ENCODE results near the gene KSR2. TPM values are rescaled to one million over a fixed set of nuclear protein-coding genes. Genes with fewer than 3 reads are reported as not detected.

KSR2 gene
- total RNA-seq: 0.25 TPM

DNA sequence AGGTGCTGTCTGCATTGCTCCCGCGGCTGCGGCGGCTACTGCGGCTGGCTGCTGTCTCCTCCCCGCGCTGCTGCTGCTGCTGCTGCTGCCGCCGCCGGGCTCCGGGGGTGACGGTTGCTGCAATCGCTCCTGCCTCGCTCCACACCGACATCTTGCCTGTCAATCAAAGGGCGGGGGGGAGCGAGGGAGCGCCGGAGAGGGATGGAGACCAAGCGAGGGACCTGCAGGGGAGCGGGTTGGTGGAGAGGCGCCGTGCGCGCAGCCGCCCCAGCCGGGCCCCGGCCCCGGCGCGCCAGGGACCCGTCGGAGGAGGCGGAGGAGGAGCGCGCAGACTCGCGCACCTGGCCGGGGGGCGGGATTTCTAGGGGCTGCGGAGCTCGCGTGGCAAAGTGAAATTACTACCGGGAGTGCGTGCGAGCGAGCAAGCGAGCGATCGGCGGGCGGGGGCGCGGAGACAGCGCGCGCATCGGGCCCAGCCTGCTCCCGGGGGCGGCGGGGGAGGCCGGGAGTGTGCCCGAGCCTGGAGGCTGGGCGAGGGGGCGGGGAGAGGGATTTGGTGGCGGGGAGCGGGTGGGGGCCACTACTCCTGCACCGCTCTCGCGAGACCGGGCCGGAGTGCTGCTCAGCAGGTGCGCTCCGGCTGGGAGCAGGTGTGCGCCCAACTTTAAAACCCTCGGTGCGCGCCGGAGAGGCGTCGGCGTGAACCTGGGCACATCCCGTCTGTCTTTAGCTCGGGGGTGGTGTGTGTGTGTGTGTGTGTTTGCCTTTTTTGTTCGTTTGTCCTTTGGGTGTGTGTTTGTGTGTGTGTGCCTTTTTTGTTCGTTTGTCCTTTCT, at the start of gene KSR2:
TSS of gene KSR2 (minus strand) at position 165 of the 834 bp plus-strand sequence. CDS start 735 bp downstream, outside the sequence.
- peaks cover 4% of the 10 kb centered on the region for H3K9me3 ChIP-seq
- intact Hi-C loops (cut with DNase I): no loop called here
- DNase-seq (ENCODE audit: extremely low spot score in 2 of 2): no peak
- no peak within 1 kb of the TSS for H3K27ac ChIP-seq
- H3K27me3 ChIP-seq: no peaks in the 10 kb centered on the region
- H3K36me3 ChIP-seq: no peaks in the 10 kb centered on the region
- H3K4me3 ChIP-seq: peak within 1 kb of the TSS; percentile 27 to 31
- TF ChIP-seq, protein P1, sequence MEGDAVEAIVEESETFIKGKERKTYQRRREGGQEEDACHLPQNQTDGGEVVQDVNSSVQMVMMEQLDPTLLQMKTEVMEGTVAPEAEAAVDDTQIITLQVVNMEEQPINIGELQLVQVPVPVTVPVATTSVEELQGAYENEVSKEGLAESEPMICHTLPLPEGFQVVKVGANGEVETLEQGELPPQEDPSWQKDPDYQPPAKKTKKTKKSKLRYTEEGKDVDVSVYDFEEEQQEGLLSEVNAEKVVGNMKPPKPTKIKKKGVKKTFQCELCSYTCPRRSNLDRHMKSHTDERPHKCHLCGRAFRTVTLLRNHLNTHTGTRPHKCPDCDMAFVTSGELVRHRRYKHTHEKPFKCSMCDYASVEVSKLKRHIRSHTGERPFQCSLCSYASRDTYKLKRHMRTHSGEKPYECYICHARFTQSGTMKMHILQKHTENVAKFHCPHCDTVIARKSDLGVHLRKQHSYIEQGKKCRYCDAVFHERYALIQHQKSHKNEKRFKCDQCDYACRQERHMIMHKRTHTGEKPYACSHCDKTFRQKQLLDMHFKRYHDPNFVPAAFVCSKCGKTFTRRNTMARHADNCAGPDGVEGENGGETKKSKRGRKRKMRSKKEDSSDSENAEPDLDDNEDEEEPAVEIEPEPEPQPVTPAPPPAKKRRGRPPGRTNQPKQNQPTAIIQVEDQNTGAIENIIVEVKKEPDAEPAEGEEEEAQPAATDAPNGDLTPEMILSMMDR (IDR thresholded peaks at IDR 0.05): no peak
- TF ChIP-seq POLR2A (IDR thresholded peaks at IDR 0.05) (no peak), POLR2AphosphoS5 (IDR thresholded peaks at IDR 0.05; ENCODE audit: insufficient read depth in 1 of 2, low read depth in 1 of 2) (no peak)
- no peaks in the 10 kb centered on the region for H3K4me1 ChIP-seq

GRCh38 chr12:118017926-118018325, 49.1 kb upstream of the KSR2 start:
- Histone ChIP-seq H3K4me1 (peaks cover 15% of the 10 kb centered on the region), H3K36me3 (peaks cover 0 to 10% of the 10 kb centered on the region in 2 donors), H3K9me3 (no peaks in the 10 kb centered on the region), H3K27me3 (no peaks in the 10 kb centered on the region), H3K27ac (no peak overlapping the region), H3K4me3 (no peak overlapping the region)
- intact Hi-C loops (cut with DNase I): loop anchor here (5.0 kb wide), 1 partner anchor 44 kb away; the partner anchor contains the start of gene WSB2
- no peak for TF ChIP-seq POLR2A (IDR thresholded peaks at IDR 0.05)
- TF ChIP-seq, protein P1 (IDR thresholded peaks at IDR 0.05): no peak
- TF ChIP-seq POLR2AphosphoS5 (IDR thresholded peaks at IDR 0.05; ENCODE audit: insufficient read depth in 1 of 2, low read depth in 1 of 2): no peak
- no peak for DNase-seq (ENCODE audit: extremely low spot score in 2 of 2)

DNA sequence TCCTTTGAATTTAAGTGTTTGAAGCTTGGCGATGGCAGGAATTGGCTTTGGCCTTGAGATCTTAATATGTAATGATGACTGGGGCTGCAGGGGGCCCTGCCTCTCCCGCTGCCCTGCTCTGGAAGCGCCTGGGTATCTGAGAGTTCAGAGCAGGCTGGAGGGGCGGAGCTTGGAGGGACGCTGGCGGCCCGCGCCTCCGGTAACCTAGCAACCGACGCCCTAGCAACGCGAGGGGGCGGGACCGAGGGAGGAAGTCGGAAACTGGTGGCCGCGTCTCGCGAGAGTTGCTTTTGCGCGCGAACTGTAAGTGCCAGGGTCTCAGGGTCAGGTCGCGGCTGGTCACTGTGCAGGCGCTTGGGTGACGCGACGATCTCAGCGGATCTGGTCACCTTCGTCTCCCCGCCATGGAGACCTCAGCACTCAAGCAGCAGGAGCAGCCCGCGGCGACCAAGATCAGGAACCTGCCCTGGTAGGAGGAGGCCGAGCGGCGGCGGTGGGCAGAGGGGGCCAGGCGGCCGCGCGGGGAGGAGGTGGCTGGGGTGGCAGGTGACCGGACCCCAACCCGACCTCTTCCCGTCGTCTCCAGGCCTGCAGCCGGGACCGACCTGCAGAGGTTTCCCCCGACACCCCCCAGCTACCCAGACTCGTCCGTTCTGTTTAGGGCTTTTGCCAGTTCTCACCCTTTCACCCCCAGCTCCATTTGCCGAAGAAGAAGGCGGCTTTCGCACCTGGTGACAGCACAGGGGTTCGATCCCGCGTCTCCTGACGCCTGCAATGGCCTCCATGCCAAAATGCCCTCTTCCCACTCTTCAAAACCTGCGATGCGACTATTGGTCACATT, 47.9 kb upstream of the KSR2 start, which contains the start of gene RFC5:
TSS of gene RFC5 (plus strand) at position 280 of the 841 bp plus-strand sequence. CDS start at position 405, 125 bp downstream.
- Histone ChIP-seq H3K4me3 (peak within 1 kb of the TSS; percentile 84 to 97), H3K9me3 (no peaks in the 10 kb centered on the region), H3K4me1 (peaks cover 15% of the 10 kb centered on the region), H3K27me3 (no peaks in the 10 kb centered on the region), H3K36me3 (peaks cover 0 to 10% of the 10 kb centered on the region in 2 donors), H3K27ac (peak within 1 kb of the TSS; percentile 54)
- DNase-seq (ENCODE audit: extremely low spot score in 2 of 2): peak; percentile 94 to 97
- intact Hi-C loops (cut with DNase I): loop anchor here (5.0 kb wide), 1 partner anchor 46 kb away; the partner anchor contains the start of gene WSB2
- TF ChIP-seq POLR2AphosphoS5 (IDR thresholded peaks at IDR 0.05; ENCODE audit: insufficient read depth in 1 of 2, low read depth in 1 of 2) (peak; percentile 69 to 70), POLR2A (IDR thresholded peaks at IDR 0.05) (no peak)
- TF ChIP-seq, protein P1 (IDR thresholded peaks at IDR 0.05): no peak

- Histone ChIP-seq H3K4me1 (peaks cover 15% of the 10 kb centered on the region), H3K9me3 (no peaks in the 10 kb centered on the region), H3K36me3 (peaks cover 0 to 10% of the 10 kb centered on the region in 2 donors), H3K4me3 (peak overlapping the region; percentile 84 to 97), H3K27me3 (no peaks in the 10 kb centered on the region), H3K27ac (no peak overlapping the region)
- DNase-seq (ENCODE audit: extremely low spot score in 2 of 2): no peak
- TF ChIP-seq POLR2AphosphoS5 (IDR thresholded peaks at IDR 0.05; ENCODE audit: insufficient read depth in 1 of 2, low read depth in 1 of 2) (no peak), POLR2A (IDR thresholded peaks at IDR 0.05) (no peak)
- TF ChIP-seq, protein P1 (IDR thresholded peaks at IDR 0.05): no peak
- intact Hi-C loops (cut with DNase I): loop anchor here (5.0 kb wide), 1 partner anchor 46 kb away; the partner anchor contains the start of gene WSB2
These were observed 47.2 kb upstream of the KSR2 start for GRCh38 chr12:118015944-118016343.
